Embryonic facial prominence (tissue), 1 donor: Measurements from ENCODE around the gene TGFBR3L.
"Not testable (repeated sequence)": the region's sequence is repeated elsewhere in the genome, so short reads cannot be mapped to it uniquely, and the experiment has no call there.

Source experiments
- DNase-seq: peaks from one replicate; pipeline ENCODE4 v3.0.0-alpha.2; 2016; ENCODE audit errors: extremely low spot score

Gene TGFBR3L

GRCh38 chr19:7879836-7880235 is 34.8 kb upstream of the TGFBR3L start:
- no peak for DNase-seq

- DNase-seq = no peak
Measured at GRCh38 chr19:7881910-7882309, 32.7 kb upstream of the TGFBR3L start.

- no peak for DNase-seq
Measured at GRCh38 chr19:7883105-7883504, 31.5 kb upstream of the TGFBR3L start.

DNA sequence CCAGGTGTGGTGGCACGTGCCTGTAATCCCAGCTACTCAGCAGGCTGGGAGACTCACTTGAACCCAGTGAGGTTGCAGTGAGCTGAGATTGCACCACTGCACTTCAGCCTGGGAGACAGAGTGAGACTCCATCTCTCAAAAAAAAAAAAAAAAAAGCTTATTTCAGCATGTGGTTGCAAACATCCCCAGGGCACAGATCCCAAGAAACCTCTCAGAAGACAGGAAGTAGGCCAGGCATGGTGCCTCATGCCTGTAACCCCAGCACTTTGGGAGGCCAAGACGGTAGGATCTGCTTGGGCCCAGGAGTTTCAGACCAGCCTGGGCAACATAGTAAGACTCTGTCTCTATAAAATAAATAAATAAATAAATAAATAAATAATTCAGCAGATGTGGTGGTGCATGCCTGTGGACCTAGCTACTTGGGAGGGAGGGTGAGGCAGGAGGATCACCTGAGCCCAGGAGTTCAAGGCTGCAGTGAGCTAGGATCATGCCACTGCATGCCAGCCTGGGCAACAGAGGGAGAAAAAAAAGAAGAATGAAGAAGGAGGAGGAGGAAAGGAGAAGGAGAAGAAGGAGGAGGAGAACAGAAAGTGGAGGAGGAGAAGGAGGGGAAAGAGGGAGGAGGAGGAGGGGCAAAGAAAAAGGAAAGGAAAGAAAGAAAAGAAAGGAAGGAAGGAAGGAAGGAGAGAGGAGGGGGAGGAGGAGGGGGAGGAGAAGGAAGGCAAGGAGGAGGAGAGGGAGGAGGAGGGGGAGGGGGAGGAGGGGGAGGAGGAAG is 30.6 kb upstream of the TGFBR3L start:
- no peak for DNase-seq

GRCh38 chr19:7885818-7886217 is 28.8 kb upstream of the TGFBR3L start:
- no peak for DNase-seq

- DNase-seq = no peak
Measured at GRCh38 chr19:7887408-7888144, 27.1 kb upstream of the TGFBR3L start.

DNA sequence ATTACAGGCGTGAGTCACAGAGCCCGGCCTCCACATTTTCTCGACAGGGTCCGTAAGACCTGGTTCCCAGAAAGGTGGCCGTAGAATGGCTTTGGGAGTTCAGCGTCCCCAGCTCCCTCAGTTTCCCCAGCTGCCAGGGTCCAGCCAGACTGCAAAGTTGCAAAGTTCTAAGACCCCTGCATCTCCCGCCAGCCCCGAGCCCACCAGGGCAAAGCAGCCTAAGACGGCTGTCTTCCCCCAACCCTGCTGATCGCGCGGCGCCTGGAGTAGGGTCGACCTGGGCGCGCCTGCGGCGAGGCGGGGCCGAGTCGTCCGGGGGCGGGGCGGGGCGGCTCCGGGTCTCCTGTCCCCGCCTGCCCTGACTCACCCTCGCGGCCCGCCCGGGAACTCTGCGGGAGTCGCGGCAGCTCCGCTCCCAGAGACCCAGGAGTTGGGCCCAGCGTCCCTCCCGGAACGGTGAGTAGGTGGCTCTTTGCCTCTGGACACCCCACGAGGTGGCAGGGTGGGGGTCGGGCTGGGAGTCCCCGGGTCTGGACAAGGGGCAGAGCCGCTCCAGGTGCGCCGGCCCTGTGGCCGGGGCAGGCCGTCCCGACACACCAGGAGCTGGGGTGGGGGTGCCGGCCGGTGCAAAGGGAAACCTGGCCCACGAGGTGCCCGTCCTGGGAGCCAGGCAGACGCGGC is 26.3 kb upstream of the TGFBR3L start, which contains the start of gene LRRC8E:
Gene LRRC8E, plus strand, starts transcription at position 366 of the 681 bp plus-strand sequence. CDS start 7,094 bp downstream, outside the sequence.
- no peak for DNase-seq

GRCh38 chr19:7888826-7889217 is 25.8 kb upstream of the TGFBR3L start:
- no peak for DNase-seq

DNA sequence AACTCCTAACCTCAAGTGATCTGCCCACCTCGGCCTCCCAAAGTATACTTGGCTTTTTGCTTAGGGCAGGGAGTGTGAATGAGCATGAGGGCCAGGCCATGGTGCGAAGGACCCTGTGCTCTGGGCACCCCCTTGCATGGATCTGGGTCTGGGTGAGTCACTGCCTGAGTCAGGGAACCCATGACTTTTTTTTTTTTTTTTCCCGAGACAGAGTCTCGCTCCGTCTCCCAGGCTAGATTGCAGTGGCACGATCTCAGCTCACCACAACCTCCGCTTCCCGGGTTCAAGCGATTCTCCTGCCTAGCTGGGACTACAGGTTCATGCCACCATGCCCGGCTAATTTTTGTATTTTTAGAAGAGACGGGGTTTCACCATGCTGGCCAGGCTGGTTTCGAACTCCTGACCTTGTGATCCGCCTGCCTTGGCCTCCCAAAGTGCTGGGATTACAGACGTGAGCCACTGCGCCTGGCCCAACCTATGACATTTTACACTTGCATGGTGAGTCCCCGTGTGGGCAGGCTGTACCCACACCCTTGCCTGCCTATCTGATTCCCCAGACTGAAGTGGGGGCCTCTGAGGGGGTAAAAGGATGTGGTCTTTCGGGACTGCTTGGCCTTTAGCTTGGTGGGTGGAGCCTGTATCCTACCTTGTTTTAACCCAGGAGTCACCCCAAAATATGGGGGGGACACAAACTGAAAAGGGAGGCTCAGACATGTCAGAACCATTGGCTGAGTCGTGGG is 21.1 kb upstream of the TGFBR3L start:
- not testable (repeated sequence) for DNase-seq

DNA sequence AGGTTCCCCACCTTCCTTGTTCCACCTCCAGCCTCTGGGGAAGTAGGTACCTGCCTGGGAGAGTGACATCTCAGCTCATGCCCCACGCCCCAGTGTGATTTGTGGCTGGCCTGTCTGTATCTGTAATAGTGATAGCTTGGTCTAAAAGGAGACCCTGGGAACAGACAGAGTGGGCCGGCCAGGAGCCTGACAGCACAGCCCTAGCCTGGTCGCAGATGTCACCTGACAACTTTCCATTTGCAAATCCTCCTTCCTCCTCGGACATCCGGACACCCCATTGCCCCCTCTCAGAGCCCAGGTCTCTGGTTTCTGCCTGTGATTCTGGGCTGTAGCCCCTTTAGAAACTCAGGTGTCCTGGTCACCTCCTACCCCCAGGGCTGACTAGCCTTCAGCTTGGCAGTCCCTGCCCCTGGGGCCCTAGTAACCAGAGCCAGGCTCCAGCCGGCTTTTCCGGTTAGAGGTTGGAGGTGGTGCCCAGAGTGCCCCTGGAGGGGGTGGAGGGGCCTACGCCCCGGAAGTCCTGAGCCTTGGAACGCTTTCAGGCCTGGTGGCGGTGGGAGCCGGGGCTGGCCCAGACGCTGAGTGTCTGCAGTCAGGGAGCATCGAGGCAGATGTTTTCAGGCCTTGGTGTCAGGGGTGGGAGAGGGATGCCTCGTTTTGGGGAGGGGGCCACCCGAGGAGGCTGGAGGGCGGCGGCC is 19.9 kb upstream of the TGFBR3L start:
- DNase-seq = no peak

DNA sequence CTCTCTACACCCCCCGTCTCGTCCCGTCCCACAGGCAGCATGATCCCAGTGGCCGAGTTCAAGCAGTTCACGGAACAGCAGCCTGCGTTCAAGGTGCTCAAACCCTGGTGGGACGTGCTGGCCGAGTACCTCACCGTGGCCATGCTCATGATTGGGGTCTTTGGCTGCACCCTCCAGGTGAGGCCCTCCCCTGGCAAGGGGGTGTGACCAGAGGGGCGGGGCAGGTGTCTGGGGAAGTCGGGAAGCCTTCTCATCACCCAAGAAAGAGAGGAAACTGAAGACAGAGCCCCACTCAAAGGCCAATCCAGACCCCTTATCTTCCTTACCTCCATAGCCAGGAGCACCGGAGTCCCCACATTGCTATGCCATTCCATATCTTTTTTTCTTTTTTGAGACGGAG is 19.1 kb upstream of the TGFBR3L start:
- no peak for DNase-seq

DNA sequence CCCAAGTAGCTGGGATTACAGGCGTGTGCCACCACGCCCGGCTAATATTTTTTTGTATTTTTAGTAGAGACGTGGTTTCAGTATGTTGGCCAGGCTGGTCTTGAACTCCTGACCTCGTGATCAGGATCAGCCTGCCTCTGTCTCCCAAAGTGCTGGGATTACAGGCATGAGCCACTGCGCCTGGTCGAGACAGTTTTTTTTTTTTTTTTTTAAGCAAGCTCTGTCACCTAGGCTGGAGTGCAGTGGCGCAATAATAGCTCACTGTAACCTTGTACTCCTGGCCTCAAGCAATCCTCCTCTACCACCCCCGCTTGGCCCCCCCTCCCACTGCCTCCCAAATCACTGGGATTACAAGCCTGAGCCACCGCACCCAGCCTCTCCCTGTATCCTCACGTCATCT is 17.3 kb upstream of the TGFBR3L start:
- no peak for DNase-seq

DNA sequence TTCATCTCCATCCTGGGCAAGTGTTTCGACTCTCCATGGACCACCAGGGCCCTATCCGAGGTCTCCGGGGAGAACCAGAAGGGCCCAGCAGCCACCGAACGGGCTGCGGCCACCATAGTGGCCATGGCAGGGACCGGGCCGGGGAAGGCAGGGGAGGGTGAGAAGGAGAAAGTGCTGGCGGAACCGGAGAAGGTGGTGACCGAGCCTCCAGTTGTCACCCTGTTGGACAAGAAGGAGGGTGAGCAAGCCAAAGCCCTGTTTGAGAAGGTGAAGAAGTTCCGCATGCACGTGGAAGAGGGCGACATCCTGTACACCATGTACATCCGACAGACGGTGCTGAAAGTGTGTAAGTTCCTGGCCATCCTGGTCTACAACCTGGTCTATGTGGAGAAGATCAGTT is 15.7 kb upstream of the TGFBR3L start:
- DNase-seq = no peak

DNA sequence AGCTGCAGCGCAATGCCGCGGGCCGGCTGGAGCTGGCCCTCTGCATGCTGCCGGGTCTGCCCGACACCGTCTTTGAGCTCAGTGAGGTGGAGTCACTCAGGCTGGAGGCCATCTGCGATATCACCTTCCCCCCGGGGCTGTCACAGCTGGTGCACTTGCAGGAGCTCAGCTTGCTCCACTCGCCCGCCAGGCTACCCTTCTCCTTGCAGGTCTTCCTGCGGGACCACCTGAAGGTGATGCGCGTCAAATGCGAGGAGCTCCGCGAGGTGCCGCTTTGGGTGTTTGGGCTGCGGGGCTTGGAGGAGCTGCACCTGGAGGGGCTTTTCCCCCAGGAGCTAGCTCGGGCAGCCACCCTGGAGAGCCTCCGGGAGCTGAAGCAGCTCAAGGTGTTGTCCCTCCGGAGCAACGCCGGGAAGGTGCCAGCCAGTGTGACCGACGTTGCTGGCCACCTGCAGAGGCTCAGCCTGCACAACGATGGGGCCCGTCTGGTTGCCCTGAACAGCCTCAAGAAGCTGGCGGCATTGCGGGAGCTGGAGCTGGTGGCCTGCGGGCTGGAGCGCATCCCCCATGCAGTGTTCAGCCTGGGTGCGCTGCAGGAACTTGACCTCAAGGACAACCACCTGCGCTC is 14.8 kb upstream of the TGFBR3L start:
- DNase-seq = no peak

DNA sequence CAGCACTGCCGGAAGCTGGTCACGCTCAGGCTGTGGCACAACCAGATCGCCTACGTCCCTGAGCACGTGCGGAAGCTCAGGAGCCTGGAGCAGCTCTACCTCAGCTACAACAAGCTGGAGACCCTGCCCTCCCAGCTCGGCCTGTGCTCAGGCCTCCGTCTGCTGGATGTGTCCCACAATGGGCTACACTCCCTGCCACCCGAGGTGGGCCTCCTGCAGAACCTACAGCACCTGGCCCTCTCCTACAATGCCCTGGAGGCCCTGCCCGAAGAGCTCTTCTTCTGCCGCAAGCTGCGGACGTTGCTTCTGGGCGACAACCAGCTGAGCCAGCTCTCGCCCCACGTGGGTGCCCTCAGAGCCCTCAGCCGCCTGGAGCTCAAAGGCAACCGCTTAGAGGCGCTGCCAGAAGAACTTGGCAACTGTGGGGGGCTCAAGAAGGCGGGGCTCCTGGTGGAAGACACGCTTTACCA is 14.2 kb upstream of the TGFBR3L start:
- no peak for DNase-seq

DNA sequence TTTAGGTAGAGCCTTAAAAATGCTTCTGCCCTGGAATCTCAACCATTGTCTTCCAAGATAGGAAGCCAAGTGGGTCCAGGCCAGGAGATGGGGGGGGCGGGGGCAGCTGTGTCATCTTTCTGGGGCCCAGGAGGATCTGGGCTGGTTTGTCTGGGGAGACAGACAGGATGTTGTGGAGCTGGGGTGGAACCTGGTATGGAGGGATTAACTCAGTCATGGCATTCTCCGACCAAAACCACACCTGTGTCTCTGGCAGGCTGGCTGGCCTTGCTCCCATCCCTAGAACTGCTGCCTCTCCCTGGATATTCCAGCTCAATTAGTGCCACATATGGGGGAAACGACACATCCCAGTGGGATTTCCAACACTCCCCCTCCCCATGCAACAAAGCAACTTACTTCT is 13.7 kb upstream of the TGFBR3L start:
- DNase-seq = no peak

- DNase-seq = no peak
Measured at GRCh38 chr19:7901337-7901736, 13.3 kb upstream of the TGFBR3L start.

GRCh38 chr19:7902796-7903243 is 11.8 kb upstream of the TGFBR3L start:
- DNase-seq = no peak

DNA sequence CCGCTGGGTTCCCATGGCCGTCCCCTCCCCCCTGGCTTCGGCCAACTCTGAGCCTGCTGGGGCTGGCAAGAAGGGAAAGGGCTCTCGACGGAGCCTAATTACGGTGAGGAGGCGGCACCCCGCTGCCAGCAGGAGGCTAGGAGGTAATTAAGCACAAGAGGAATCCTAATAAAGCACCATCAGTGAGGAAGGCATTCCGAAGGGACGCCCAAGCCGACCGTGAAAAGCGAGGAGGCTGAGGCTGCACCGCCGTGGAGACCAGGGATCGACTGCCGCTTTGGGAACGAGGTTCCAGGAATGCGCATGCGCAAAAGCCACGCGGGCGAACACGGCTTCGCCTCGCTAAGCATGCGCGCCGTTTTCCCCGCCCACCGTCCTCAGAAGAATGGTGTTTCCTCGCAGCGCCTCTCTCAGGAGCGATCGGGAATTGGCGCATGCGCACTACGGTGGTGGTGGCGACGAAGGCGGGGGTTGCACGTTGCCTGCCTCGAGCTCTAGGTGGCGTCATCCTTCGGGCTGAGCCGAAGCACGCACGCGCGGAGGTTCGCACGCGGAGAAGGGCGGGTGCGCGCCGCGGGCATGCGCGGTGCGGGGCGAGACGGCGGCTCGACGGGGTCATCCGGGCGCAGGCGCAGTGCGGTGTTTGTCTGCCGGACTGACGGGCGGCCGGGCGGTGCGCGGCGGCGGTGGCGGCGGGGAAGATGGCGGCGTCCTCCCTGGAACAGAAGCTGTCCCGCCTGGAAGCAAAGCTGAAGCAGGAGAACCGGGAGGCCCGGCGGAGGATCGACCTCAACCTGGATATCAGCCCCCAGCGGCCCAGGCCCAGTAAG is 11.2 kb upstream of the TGFBR3L start, which contains the start of gene MAP2K7:
Gene MAP2K7, plus strand, starts transcription at position 634 of the 830 bp plus-strand sequence. Its CDS starts 68 bp downstream, at position 702.
- peak; percentile 100 for DNase-seq
